Measurements from ENCODE around the gene MTERF4.

DNA sequence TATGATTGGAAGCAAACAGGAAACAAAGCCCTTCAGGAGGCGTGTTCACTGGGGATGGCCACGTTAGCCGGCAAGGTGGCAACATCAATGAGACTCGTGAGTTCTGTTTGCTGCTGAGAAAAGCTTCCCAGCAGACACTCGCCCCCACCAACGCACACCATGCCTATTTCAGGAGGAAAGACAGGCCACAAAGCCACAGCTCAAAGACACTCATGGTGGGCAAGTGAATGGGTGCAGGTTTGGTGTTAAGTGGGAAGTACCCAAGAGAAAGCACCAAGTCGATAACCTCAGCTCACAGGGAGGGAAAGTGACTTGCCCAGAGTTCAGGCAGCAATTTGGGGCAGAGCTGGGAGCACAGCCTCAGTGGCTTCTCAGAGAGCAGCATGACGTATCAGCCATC is 10.5 kb upstream of the MTERF4 start:
- no peak for TF ChIP-seq RARB (CRISPR knock-in tag; IDR thresholded peaks at IDR 0.05)
- TF ChIP-seq ESRRG (CRISPR knock-in tag; IDR thresholded peaks at IDR 0.05) = no peak
- TF ChIP-seq PPARA (CRISPR knock-in tag; IDR thresholded peaks at IDR 0.05; ENCODE audit: borderline replicate concordance) = no peak
- no peak for TF ChIP-seq ARNTL (CRISPR knock-in tag; IDR thresholded peaks at IDR 0.05; ENCODE audit: borderline replicate concordance, low read depth)
- TF ChIP-seq, protein P1, sequence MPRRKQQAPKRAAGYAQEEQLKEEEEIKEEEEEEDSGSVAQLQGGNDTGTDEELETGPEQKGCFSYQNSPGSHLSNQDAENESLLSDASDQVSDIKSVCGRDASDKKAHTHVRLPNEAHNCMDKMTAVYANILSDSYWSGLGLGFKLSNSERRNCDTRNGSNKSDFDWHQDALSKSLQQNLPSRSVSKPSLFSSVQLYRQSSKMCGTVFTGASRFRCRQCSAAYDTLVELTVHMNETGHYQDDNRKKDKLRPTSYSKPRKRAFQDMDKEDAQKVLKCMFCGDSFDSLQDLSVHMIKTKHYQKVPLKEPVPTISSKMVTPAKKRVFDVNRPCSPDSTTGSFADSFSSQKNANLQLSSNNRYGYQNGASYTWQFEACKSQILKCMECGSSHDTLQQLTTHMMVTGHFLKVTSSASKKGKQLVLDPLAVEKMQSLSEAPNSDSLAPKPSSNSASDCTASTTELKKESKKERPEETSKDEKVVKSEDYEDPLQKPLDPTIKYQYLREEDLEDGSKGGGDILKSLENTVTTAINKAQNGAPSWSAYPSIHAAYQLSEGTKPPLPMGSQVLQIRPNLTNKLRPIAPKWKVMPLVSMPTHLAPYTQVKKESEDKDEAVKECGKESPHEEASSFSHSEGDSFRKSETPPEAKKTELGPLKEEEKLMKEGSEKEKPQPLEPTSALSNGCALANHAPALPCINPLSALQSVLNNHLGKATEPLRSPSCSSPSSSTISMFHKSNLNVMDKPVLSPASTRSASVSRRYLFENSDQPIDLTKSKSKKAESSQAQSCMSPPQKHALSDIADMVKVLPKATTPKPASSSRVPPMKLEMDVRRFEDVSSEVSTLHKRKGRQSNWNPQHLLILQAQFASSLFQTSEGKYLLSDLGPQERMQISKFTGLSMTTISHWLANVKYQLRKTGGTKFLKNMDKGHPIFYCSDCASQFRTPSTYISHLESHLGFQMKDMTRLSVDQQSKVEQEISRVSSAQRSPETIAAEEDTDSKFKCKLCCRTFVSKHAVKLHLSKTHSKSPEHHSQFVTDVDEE (CRISPR knock-in tag; IDR thresholded peaks at IDR 0.05) = no peak
- no peak for TF ChIP-seq ZFP3 (CRISPR knock-in tag; IDR thresholded peaks at IDR 0.05)
- TF ChIP-seq ZNF565 (CRISPR knock-in tag; conservative IDR thresholded peaks at IDR 0.05; ENCODE audit: low read depth) = no peak
- TF ChIP-seq, protein P2, sequence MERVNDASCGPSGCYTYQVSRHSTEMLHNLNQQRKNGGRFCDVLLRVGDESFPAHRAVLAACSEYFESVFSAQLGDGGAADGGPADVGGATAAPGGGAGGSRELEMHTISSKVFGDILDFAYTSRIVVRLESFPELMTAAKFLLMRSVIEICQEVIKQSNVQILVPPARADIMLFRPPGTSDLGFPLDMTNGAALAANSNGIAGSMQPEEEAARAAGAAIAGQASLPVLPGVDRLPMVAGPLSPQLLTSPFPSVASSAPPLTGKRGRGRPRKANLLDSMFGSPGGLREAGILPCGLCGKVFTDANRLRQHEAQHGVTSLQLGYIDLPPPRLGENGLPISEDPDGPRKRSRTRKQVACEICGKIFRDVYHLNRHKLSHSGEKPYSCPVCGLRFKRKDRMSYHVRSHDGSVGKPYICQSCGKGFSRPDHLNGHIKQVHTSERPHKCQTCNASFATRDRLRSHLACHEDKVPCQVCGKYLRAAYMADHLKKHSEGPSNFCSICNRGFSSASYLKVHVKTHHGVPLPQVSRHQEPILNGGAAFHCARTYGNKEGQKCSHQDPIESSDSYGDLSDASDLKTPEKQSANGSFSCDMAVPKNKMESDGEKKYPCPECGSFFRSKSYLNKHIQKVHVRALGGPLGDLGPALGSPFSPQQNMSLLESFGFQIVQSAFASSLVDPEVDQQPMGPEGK (CRISPR knock-in tag; IDR thresholded peaks at IDR 0.05; ENCODE audit: borderline replicate concordance) = no peak
- no peak for TF ChIP-seq BACH2 (CRISPR knock-in tag; IDR thresholded peaks at IDR 0.05; ENCODE audit: borderline replicate concordance)
- TF ChIP-seq, protein P3, sequence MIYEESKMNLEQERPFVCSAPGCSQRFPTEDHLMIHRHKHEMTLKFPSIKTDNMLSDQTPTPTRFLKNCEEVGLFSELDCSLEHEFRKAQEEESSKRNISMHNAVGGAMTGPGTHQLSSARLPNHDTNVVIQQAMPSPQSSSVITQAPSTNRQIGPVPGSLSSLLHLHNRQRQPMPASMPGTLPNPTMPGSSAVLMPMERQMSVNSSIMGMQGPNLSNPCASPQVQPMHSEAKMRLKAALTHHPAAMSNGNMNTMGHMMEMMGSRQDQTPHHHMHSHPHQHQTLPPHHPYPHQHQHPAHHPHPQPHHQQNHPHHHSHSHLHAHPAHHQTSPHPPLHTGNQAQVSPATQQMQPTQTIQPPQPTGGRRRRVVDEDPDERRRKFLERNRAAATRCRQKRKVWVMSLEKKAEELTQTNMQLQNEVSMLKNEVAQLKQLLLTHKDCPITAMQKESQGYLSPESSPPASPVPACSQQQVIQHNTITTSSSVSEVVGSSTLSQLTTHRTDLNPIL (CRISPR knock-in tag; IDR thresholded peaks at IDR 0.05; ENCODE audit: low read depth) = no peak
- no peak for TF ChIP-seq CSDC2 (CRISPR knock-in tag; IDR thresholded peaks at IDR 0.05)
